GM11168 (cell line): ENCODE data around the gene PDZD2.
"Not testable (repeated sequence)": the region's sequence is repeated elsewhere in the genome, so short reads cannot be mapped to it uniquely, and the experiment has no call there.

Experiments
- in situ Hi-C: fragments of 300-500 bp; cut with MboI; formaldehyde crosslinking; loops from one replicate; pipeline ENCODE4 v1.12.0; 2022; ENCODE audit warnings: low sequenced_read_pairs; ENCODE audit not compliant: unreplicated experiment

The PDZD2 gene

DNA sequence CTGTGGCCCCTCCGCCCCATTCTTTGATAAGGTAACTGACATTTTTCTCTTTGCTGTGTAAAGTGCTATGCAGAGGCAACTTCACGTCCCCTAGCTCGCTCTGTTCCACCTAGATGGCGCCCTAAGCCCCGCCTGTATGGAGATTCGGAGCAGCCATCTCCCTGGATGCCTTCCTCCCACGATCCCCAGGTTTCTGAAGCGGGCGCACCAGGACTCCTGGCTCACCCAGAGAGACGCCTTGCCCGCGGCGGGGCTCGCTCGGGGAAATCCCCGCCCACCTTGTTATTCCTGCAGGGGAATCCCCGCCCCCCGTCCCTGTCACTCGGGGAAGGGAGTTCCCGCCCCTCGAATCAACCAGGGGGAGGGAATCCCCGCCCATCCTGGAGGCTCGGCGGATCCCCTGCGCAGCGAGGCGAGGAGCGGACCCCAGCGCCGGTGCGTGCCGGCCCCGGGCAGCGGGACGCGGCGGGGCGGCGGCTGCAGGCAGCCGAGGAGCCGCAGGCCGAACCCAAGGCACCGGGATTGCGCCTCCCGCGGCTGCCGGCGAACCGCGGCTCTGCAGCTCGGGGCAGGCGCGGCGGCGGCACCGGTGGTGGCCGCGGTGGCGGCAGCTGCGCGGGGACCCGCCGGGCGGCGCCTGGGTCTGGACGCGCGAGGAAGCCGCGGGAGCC is at the start of gene PDZD2:
TSS of gene PDZD2 (plus strand) at position 384 of the 671 bp plus-strand sequence.
- in situ Hi-C loops, result no loop called here

DNA sequence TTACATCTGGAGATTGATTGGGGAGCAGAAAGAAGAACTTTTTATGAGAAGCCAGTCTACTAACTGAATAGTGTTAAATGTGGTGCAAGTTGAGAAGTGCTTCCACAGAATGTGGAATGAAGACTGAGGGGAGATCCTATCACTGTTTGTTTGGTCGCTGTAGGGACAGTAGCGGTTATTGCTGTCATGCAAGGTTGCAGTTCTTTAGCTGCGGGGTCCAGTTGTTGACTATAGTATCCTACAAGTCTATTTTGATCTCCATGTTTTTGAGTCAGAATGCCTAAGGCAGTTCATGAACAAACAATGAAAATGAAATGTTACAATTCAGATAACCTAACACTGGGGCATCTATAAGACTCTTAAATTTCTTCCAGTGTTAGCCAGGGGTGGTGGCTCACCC is 45.3 kb upstream of the PDZD2 start:
- in situ Hi-C loops, result no loop called here

DNA sequence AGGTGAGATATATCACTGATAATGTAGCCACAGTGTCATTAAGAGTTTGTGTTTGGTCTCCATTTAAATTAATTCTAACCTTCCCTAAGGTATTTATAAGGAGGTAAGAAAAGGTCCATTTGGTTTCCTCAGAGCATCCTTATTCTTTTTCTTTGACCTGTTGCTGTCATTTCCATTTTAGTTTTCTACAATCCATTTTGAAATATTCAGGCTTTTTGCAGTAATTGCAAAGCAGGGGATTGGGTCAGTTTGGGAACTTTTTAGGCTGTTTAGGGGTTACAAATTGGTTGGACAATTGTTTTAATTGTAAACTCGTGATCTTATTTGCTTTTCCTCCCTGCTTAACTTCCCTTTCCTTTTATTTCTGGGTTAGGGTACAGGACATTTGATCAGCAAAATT is 42.6 kb upstream of the PDZD2 start:
- in situ Hi-C loops, result no loop called here

DNA sequence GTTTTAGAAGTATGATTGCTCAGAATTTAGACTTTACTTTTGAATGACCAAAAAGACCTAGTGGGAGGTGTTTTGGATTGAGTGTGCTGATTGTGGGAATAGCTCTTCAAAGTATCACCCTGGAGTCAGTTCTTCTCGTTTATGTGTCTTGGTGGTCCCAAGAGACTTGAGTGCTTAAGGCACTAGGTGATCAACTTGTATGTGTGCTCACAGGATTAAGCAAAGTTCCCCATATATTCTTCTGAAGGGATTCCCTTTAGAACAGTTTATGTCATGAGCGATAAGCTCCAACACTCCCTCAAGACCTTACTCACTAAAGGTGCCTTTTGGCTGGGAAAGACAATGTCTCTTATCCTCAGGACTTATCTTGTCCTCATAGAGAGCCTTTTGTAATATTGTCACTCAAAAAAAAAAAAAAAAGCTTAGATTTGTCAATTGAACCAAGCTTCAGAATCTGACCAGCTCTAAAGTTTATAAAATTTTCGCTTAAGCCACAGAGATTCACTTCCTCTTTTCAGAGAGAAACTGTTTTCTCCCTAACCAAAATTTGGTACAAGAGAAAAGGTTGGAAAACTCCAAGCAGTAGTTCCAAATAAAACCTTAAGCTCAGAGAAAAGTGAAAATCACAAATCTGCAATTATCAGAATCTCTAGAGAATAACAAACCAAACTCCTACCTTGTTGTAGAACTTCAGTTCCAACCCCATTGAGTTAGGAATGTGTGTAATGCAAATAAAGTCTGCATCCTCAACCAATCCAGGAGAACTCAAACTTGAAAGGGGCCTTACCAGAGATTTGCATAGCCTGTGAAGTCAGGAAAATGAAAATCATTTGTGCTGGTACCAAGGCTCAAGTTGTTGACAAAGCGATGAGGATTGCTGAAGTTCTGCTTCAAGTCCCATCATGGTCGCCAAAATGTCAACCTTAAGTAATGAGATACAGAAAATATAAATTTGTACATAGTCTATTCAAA is 40.0 kb upstream of the PDZD2 start:
- in situ Hi-C loops, result no loop called here

DNA sequence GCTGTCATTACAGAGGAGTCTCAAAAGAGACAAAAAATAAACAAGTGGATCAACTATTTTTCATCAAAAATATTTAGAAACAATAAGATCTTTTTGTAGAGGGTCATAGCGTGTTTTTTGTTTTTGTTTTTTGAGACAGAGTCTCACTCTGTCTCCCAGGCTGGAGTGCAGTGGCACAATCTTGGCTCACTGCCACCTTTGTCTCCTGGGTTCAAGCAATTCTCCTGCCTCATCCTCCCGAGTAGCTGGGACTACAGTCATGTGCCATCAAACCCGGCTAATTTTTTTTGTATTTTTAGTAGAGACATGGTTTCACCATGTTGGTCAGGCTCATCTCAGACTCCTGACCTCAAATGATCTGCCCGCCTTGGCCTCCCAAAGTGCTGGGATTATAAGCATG is 36.6 kb upstream of the PDZD2 start:
- in situ Hi-C loops, result not testable (repeated sequence)

DNA sequence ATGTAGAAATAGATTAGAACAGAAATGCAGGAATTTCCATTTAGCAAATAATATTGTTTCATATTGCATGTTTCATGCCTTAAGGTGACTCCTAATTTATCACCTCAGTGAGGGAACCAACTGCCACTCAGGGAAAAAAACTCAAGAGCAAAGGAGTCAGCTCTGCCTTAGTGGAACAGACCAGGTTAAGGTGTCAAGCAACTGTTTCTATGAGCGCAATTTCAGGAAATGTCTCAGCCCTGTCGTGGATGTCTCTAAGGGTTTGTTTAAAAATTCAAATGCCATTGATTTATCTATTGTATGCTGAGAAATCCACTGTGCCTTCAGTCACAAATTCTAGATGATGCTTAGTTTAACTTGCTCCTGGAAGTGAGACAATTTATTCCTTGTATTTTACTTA is 34.7 kb upstream of the PDZD2 start:
- in situ Hi-C loops, result no loop called here

DNA sequence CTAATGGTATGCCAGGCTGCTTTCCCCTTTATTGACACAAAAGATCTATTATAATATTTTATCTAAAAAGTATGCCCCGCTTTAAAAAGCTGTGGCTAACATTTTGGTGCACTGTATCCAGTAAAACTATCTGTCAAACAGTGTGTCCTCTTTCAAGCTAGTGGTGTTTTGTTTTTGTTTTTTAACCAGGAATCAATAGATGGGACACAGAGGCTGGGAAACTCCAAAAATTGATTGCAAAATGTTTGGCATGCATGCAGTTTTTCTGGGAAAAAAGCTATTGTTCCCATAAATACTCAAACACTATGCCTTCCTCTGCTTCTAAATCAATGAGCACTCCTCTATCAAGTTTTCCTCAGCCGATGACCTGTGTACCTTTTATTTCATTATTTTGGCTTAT is 34.3 kb upstream of the PDZD2 start:
- in situ Hi-C loops, result no loop called here

DNA sequence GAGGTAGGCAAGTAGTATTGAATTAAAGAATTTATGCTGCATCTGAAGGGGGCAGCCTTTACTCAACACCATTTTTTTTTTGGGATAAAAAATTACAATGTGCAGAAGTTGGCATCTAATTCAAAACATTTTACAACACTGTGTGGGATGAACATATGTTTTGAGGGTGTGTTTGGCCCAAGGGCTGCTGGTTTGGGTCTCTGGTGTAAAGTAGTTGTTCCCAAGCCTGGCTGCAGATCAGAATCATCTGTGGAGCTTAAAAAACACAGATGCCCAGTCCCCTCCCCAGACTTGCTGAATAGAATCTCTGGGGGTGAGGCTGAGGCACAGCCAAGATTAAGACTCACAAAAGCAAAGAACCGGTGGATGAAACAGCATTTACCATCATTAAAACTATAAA is 33.0 kb upstream of the PDZD2 start:
- in situ Hi-C loops, result no loop called here

DNA sequence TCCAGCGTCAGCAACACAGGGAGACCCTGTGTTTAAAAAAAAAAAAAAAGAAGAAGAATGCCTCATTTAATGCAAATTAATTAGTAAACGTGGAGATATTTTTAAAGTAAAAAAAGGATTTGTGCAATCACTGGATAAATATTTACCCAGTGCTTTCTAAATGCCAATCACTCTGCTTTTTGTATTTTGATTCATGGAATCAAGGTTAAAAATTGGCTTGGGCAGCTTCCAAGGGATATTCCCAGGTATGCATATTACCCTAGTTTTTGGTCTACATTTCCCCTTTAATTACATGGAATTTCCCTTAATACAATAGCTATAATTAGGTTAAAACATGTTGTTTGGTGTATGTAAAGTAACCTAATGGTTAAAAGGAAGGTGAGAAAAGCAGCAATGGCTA is 31.4 kb upstream of the PDZD2 start:
- in situ Hi-C loops, result no loop called here

DNA sequence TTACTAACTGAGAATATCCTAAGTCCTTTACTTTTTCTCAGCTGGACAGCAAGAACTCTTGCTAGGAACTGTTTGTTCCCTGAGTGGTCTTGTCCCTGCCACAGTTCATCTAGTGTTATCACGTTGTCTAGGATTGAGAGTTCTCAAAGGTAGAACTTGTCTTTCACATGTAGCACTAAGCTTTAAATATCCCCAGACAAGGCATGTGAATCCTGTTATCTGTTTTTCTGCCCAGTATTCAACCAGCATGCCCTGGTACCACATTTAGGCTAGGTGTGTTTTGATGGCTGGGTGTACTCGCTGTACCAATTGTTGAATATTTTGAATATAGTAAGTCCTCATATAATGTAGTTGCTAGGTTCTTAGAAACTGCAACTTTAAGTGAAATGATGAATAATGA is 27.9 kb upstream of the PDZD2 start:
- in situ Hi-C loops, result no loop called here

DNA sequence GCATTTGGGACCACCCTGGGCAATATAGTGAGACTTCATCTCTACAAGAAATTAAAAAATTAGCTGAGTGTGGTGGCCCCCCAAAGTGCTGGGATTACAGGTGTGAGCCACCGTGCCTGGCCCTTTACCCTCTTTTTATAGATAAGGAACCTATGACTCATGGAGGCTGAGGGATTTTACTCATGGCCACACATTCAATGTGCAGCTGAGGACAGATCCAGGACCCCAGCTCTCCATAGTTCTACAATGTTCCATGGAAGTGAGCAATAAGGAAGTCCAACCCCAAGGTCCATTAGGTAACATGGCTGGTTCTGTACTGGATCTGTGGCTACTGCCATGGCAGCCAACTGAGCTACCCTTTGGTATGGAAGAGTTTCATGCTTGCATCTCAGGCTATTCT is 25.3 kb upstream of the PDZD2 start:
- in situ Hi-C loops, result no loop called here

DNA sequence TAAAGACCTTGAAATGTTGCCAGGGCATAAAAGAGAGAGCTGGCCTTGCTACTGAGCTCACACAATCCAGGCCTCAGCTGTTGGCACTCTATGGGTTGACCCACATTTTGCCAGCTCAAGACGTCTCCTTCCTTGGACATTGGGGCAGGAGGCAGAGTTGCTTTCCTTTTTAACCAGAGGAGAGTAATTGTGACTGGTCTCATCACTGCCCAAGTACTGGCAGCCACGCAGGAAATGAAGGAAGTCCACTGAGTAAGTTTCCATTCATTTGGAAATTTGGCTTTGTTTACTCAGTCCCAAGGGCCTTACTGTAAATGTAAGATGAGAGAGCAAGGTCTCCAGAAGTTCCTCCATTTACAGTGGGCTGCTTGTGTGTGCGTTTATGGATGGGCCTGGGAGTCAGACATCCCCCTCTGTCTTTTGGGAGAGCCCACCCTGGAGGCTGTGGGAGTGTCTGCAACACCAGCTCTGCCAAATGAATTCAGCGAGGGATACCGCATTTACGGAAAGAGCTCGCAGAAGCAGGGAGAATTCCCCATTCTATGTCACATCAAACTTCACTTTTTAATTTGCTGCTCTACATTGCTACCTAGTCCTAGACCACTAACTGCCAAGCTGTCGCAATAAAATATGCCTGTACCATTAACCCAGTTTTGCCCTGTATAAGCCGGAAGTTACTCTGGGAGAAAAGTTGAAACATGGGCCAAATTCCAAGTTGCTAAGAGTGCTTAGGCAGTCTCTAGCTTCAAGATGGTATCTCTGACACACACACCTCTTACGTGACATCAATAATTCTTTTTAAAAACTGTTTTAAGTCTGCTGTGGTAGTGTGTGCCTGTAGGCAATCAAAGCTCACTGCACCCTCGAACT is 24.5 kb upstream of the PDZD2 start:
- in situ Hi-C loops, result no loop called here

DNA sequence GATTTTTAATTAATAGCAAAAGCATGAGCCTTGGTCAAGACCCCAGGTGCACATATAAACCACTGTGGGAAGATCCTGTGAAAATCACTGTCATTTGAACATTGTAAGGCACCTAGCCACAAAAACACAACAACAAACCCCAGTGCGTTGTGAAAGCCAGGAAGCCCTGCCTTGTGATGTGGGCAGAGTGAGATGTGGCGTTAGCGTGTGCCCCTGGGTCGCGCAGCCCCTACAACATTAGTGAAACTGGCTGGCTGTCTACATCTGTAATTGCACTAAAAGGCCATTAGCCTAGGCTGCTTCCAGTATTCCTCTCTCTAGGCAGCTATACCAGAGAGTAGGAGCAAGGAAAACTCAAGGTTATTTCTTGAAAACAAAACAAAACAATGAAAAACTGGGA is 21.1 kb upstream of the PDZD2 start:
- in situ Hi-C loops, result no loop called here

DNA sequence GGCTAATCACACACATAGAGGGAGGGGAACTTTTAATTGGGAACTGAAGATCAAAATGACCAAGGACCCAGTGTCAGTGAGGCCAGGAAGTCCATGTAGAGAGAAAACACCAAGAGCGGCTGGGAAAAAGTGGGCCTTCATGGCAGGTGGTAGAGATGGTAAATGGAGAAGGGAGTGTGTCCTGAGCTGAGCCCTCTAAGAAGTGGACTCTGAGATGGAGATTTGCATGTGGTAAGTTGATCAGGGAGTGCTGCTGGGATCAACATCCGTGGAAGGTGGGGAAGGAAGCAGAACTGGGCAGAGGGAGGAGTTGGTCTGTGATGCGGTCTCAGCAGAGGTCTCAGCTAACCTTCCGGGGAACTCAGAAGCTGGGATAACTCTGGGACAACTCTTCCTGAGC is 18.9 kb upstream of the PDZD2 start:
- in situ Hi-C loops, result no loop called here

DNA sequence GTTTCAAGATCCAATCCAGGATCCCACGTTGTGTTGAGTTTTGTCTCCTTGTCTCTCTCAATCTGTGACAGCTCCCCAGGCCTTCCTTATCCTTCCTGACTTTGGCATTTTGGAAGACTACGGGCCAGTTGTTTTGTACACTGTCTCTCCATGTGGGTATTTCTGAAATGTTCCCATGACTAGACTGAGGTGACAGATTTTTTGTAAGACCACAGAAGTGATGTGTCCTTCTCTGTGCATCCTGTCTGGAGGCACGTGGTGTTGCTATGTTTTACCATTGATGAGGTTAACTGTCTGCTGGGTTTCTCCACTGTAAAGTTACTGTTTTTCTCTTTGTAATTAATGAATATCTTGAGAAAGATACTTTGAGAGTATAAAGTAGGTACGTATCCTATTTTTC is 15.7 kb upstream of the PDZD2 start:
- in situ Hi-C loops, result no loop called here

DNA sequence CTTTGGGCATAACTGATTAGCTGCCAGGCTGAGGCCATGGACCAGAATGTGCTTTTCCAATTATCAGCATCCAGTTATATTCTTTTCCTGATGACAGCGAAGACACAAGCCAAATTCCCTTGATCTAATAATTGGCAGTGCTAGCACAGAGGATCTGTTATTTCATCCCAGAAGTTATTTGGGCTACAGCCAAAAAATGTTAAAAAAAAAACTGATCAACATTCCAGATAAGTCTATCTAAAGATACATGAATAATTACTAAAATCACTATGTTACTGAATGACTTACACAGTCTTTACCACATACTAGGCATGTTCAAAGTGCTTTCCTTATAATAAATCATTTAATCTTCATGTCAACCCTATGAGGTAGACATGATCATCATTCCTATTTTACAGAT is 13.5 kb upstream of the PDZD2 start:
- in situ Hi-C loops, result no loop called here

DNA sequence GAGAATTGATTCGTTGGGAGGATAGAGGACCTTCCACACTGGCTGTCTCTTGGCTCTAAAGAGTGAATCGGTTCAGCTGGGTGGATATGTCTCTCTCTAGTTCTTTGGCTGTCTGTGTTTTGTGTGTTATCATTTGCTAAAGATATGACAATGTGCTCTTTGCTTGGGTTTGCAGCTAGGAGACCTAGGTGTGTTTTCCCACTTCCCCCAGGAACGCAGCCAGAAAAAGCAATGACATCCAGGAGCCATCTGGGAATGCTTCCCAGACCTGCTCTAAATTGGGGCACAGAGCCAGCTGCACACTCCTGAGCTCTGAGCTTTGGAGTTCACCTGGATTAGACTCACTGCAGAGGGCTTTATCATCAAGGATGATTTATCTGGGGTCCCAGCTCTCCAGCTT is 12.8 kb upstream of the PDZD2 start:
- in situ Hi-C loops, result no loop called here

DNA sequence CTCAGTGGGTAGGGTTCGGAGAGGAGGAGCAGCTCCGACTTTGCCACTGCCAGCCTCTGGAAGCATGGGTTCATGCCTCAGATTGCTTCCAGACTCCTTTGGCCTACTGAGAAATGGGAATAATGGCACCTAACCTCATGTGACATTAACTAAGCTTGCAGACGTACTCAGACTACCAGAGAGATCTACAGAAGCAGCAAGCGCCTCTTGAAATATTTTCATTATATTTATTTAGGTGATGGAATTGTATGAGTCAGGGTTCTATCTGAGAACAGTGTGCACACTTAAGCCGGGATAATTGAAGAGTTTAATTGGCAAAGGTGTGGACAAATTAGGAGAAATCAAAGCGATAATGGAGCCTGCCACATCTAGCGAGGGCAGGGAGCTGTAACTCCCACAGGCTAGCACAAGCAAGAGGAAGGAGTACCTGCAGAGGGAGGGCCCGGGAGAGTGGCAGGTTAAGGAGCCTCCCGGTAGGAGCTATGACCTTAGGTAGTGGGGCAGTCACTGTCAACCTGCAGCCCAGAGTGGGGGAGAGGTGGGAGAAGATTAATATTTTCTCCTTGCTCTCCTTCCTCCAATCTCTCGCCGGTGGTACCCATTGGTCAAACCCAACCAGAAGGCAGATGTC is 12.2 kb upstream of the PDZD2 start:
- in situ Hi-C loops, result no loop called here

DNA sequence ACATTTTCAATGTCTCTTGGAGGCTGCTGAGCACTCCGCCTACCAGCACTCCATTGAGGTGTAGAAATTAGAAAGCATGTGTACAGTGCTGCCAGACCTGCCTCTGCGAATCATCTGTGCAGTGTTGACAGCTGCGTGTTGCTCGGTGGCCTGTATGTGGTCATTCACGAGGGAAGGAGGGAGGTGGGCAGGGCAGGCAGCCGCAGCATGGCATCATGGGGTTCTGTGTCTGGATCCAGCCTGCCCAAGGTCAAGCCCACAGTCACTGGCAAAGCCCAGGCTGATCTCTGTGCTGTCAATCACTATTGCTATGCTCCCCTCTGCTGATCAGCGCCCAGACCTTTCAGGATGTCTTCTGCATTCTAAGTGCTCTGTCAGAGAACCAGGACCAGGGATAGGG is 8.0 kb upstream of the PDZD2 start:
- in situ Hi-C loops, result no loop called here

DNA sequence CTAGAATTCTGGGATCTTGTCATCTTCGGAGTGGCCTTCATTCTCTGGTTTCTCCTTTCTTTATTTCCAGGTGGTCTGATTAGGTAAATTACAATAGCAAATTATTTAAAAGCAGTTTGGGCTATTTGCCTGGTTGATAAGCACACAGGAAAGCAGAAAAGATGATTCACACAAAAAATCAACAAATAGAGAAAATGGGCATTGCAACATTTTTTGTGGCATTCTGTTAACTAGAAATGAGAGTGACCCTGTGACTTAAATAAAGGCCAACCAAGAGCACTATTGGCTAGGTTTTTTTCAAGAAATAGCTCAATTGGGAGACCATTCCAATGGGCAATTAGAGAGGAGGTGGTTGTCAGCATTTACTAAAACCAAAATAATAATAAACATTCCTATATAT is 6.5 kb upstream of the PDZD2 start:
- in situ Hi-C loops, result no loop called here
